GM18873 (cell line): ENCODE data around the gene RRBP1.

ENCODE experiments used
- ATAC-seq: cut with Tn5 transposase; IDR thresholded peaks from one replicate; pipeline ENCODE4 v1.9.1; 2021; ENCODE audit warnings: mild to moderate bottlenecking, moderate library complexity, moderate number of reproducible peaks; ENCODE audit not compliant: unreplicated experiment, low FRiP score

The RRBP1 gene

DNA sequence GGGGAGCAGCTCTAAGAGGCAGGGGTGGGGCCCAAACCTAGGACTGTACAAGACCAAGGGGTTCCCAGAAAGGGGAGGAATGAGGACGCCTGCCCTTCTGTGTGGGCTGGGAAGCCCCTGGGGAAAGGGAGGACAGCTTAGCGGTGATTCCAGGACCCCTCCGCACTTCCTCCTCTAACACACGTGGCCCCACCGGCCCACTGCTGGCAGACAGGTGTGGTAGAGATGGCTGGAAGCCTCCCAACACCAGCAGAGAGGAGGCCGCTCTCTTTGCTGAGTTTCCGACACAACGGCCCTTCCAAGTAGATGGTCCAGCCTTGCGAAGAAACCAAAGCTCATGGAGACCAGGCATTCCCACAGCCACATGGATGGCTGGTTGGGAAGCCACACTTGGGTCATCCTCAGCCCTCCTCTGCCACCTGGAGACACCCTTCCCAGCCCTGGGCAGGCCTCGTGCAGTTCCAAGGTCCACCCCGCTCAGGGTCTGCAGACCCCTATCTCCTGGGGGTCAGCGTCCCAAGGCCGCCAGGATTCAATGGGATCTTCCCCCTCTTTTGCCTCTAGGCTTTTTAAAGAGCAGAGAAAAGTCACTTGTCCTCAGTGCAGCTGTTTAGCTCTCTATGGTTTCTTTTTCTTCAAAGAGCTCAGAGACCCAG is 43.9 kb downstream of the RRBP1 start:
- ATAC-seq = no peak

DNA sequence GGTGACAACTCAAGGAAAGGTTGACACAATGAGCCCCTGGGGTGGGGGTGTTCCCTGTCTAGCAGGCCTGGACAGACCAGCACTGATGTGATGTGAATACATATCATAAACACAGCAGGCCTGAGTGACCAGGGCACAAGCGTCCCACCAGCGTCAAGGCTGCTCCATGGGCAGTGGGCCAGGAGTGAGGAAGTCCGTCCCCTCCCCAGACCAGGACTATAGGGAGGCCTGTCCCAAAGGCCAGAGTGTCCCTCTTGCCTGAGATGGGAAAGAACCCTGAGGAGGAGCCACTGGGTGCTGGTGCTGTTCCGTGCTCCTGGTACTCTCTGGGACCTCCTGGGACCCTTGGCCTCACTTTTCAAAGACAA is 44.6 kb downstream of the RRBP1 start:
- no peak for ATAC-seq

DNA sequence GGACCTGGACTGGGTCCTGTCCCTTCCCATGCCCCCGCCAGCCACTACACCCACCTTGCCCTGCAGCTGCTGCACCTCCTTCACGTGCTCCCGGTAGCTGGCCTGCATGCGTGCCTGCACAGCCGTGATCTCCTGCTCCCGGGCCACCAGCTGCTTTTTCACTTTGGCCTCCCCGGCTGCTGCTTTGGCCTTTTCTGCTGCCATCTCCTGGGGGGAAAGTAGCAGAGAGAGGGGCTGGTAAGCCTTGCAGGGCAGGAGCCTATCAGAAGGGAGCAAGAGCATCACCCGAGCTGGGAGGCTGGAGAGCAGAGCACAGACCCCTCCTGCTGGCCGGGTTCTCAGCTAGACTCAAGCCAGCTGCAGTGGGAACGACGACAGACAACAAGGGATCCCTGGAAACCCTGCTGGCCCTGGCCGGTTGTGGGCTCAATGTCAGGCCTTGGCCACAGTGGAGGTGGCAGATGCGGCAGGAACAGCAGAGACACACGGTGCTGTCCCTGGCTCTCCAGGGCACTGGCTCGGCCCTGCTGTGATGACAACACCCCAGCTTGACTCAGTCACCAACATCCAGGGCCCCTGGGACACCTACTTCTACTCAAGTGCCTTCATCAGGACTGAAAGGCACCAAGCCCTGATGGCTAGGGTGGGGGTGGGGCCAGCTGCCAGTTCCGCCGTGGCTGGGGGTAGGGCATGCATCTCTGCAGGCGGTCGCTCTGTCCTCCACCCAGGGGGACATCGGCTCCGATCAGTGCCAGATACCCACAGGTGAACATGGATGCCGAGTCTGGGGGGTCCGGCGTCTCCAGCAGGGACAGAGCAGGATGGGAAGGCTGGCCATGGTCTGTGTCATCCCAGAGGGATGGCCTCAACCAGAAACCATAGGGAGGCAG is 45.3 kb downstream of the RRBP1 start:
- no peak for ATAC-seq

DNA sequence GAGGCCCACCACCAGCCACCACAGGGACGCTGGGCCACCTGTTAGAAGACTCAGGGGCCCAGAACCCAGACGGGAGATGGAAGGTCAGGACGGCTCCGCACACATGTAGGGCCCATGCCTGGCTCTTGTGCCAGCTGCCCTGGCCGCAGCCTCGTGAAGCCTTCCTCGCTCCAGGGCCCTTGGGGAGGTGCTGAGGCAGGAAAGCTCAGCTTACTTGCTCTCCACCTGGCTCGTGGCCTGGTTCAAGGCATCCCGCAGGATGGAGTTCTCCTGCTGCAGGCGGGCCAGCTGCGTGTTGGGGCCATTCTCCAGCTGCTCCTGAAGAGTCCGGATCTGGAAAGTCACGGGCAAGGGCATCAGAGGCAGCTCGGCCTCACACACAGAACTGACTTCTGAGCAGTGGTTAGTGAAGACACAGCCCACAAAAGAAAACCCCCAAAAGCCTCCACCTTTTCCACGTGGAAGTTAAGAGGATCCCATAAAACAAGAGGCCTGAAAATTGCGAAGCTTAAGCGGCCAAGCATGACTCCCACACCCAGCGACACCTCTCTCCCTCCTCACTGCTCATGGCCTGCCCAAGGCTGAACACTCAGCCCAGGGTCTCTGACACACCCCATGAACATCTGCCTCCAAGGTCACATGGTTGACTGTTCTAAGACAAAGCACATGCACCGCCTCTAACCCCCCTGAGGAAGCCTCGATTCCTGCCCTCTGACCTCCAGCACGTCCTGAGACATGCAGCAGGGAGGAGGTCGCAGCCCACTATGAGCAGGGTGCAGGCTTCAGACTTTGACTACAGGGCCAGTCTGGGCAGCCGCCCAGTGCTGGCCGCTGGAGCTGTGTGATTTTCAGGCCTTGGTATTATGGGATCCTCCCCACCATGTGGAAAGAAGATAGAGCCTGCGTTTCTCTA is 46.5 kb downstream of the RRBP1 start:
- no peak for ATAC-seq

DNA sequence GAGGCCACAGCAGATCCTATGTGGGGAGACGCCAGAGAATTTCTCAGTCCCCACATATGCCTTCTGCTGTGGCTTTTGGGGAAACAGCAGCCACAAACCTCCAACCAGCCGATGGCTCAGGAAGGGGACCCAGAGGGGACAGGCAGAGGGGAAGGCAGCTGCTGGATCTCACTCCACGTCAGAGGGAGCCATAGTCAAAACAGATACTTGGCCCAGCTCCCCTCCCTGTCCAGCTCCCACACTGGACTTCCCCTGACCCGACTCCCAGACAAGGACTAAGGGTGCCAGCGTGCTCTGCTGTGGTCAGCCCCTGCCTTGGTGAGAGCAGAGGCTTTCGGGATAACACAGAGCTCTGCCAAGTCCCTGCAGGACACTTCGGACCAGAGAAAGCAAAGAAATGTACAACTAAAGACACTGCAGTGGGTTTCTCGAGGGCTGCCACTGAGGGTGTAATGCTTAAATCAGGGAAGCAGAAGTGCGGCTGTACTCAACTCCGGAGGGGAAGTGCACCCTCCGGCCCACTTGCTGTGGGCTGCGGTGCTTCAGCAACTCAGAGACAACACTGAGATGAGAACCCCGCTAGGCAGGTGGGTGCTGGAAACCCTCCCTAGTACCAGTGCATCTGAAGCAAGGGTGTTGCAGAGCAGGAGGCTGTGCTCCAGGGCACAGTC is 47.2 kb downstream of the RRBP1 start:
- no peak for ATAC-seq

DNA sequence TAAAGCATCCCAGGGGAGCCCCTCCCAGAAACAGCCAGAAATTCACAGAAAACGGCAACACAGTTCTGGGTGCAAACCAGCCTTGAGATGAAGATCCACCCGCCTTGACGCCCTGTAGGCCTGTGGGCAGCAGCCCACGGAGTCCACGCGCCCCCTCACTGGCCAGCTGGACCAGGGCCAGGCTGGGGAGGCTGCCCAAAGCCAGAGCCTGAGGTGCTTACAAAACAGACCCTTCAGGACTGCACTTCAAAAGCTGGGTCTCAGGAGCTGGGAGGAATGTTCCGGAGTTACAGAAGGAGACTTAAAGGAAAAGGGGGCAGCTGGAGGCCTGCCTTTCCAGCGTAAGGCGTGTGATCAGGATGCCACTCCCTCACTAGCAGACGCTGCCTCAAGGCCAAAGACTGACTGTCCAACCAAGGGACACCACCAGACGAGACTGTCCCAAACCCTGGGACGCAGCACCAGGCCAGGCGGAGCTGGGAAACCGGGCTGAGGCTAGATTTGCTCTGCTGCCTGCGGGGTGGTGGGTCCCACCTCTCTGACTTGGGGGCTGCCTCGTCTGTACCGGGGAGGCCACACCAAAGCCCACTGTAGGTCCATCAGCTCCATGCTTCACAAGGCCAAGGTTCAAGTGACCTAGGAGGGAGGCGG is 48.1 kb downstream of the RRBP1 start:
- no peak for ATAC-seq

DNA sequence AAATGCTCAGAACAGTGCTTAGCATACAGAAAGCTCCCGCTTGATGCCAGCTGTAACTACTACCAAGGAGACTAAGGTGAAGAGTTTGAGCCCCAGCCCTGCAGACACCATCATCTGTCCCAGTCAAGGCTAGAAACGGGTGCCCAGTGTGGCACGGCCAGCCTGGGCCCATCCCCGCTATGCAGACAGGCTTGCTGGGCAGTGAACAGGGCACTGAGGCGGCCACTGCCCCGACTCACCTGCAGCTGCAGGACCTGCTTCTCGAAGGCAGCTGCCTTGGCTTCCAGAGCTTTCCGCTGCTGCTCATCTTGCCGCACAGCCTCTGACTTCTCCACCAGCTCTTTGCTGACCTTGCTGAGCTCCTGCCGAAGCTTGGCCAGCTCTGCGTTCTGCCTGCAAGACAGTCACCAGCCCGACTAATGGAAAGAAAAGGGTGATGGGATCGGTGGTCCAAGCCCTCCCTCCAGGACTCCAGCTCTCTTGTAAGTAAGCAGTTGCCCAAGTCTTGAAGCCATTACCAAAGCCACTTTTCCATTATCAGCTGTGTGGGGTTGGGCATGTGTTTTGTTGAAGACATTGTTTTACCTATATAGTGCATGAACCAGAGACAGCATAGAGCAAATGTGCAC is 48.7 kb downstream of the RRBP1 start:
- no peak for ATAC-seq

DNA sequence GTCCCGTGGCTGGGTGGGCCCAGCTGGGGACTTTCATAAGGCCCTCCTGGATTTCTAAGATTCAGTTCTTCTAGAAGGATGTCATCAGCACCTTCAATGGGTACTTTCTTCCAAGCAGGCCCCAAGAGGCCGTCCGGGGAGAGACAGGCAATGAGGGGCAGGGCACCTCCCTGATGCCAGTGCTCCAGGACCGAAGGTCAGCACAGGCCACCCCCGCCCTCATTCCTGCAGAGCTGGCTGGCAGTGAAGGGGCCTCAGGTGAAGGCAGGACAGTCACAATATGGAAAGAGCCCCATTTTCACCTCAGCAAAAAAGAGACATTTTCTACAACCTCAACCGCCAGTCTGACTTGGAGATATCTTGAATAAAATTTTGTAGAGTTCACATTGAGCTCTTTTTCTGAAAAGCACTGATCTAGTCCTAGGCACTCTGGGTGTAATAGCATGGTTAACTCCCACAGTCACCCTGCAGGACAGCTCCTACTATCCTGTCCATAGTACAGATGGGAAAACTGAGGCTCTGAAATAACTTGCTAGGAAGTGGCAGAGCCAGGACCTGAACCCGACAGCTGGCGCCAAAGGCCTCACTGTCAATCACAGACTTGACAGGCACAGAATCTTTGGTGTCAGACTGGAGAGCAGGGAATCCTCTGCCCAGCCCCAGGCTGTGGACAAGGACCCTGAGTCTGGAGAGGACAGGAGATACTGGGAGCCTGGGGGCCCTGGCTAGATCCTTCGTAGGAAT is 50.3 kb downstream of the RRBP1 start:
- no peak for ATAC-seq

GRCh38 chr20:17630806-17631195 is 51.2 kb downstream of the RRBP1 start:
- no peak for ATAC-seq

DNA sequence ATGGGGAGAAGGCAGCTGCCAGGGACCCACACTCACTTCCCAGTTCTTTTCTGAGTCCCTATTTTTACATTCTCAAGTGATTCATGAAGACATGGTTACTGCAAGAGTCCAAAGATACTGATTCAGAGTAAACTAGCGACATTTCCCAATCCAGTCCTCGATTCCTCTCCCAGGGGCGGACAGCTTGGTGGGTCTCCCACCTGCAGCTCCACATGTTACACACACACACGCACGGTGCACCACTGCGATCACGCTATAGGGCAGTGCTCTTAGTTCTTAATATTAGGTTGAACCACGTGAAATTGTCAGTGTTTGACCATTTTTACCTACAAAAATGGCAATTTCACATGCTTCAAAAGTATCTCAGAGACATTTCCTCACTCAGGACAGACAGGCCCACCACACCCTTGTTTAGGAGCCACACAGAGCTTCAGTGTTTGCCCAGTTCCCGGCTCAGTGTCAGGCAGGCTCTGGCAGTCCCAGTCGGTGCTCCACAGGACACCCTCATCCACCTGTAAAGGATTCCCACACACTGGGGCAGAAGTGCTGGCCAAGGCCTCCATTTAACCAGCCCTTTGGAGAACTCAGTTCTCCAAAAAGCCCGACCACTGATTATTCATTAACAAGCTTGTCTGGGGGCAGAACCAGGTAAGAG is 51.8 kb downstream of the RRBP1 start:
- ATAC-seq = no peak

DNA sequence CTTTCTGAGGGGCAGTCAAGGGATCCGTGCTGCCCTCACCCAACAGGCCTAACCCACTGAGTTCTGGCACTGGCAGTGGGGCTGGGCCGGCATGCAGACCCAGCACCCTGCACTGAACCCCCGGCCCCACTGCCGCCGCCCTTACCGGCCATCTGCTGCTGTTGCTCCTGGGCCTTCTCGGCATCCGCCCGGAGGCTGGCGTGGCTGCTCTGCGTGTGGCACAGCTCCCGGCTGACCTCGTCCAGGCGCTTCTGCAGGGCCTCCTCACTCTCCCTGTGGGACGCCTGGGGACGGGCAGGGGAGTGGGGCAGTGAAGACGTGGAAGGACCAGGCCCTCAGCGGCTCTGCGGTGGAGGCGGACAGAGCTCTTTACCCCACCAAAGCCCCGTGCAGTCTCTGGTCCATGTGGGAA is 52.4 kb downstream of the RRBP1 start:
- no peak for ATAC-seq

- ATAC-seq = no peak
Measured at GRCh38 chr20:17629025-17629424, 53.0 kb downstream of the RRBP1 start.

GRCh38 chr20:17628101-17628841 is 53.8 kb downstream of the RRBP1 start:
- ATAC-seq = no peak

DNA sequence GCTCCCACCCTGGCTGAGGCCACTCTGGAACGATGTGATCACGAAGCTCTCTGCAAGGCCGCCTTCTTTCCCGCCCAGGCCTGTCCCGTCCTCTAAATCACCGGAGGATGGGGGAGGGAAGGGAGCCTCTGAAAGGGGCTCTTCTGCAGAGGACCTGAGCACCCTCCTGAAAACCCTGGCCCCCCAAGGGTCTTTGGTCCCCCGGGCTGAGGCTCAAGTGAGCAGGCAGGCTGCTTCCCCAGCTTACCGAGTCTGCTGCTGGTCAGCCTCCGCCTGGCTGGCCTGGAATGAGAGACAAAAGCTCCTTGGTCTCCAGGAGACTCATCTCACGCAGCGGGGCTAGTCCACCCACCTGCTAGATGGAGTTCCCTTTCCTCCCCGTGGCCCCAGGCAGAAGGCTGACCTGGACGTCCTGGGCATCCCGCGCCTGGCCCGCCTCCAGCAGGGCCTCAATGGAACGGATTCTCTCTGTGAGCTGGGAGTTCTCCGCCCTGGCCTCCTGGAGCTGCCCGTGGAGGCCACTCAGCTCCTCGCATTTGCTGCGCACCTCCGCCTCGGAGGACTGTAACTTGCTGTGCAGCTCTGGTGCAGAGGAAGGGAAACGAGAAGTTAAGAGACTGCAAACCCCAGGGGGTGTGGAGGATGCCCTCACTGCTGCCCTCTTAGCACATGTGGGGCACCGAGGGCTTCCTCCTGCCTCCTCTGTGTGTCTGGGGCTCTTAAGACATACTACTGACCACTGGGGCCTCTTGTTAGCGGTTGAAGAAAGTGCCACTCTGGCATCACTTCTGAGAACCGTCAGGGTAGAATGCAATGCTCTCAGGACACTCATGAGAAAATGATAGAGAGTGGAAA is 54.7 kb downstream of the RRBP1 start:
- ATAC-seq = no peak

- no peak for ATAC-seq
Measured at GRCh38 chr20:17626217-17627007, 55.6 kb downstream of the RRBP1 start.
